ENCODE data around the gene SLC34A3.

- TF ChIP-seq POLR2A (IDR thresholded peaks at IDR 0.05; ENCODE audit: low read depth, low read length) (no peak), TAF1 (IDR thresholded peaks at IDR 0.05; ENCODE audit: borderline replicate concordance, low read depth, low read length) (no peak), POLR2AphosphoS5 (IDR thresholded peaks at IDR 0.05; ENCODE audit: low read depth, low read length) (no peak)
Observed at GRCh38 chr9:137187386-137187785, 43.3 kb upstream of the SLC34A3 start.

Data from GM12892 (cell line).